Measurements from ENCODE around the gene DAB2. TPM values are rescaled to one million over a fixed set of nuclear protein-coding genes. Genes with fewer than 3 reads are reported as not detected.

The DAB2 gene
- total RNA-seq, 6 donors from 2014 or later: 100 to 177 (median 144) TPM

- Histone ChIP-seq H3K4me1 (peaks cover 0 to 12% (median 0%) of the 10 kb centered on the region in 4 donors), H3K4me3 (no peak overlapping the region), H3K27me3 (no peaks in the 10 kb centered on the region), H3K36me3 (no peaks in the 10 kb centered on the region), H3K9me3 (no peaks in the 10 kb centered on the region), H3K27ac (no peak overlapping the region)
- ATAC-seq (ENCODE audit: low FRiP score in 2 of 2) (no peak), DNase-seq (no peak)
- TF ChIP-seq EP300 (IDR thresholded peaks at IDR 0.05): no peak
- no peak for TF ChIP-seq POLR2AphosphoS5 (IDR thresholded peaks at IDR 0.05)
- TF ChIP-seq, protein P1, sequence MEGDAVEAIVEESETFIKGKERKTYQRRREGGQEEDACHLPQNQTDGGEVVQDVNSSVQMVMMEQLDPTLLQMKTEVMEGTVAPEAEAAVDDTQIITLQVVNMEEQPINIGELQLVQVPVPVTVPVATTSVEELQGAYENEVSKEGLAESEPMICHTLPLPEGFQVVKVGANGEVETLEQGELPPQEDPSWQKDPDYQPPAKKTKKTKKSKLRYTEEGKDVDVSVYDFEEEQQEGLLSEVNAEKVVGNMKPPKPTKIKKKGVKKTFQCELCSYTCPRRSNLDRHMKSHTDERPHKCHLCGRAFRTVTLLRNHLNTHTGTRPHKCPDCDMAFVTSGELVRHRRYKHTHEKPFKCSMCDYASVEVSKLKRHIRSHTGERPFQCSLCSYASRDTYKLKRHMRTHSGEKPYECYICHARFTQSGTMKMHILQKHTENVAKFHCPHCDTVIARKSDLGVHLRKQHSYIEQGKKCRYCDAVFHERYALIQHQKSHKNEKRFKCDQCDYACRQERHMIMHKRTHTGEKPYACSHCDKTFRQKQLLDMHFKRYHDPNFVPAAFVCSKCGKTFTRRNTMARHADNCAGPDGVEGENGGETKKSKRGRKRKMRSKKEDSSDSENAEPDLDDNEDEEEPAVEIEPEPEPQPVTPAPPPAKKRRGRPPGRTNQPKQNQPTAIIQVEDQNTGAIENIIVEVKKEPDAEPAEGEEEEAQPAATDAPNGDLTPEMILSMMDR (IDR thresholded peaks at IDR 0.05): no peak
- no peak for TF ChIP-seq POLR2A (IDR thresholded peaks at IDR 0.05)
- 62 to 63% methylated on average over 3 of the region's 3 CpGs for WGBS, 2 donors
These were observed 18.2 kb upstream of the DAB2 start for GRCh38 chr5:39442991-39443390.

DNA sequence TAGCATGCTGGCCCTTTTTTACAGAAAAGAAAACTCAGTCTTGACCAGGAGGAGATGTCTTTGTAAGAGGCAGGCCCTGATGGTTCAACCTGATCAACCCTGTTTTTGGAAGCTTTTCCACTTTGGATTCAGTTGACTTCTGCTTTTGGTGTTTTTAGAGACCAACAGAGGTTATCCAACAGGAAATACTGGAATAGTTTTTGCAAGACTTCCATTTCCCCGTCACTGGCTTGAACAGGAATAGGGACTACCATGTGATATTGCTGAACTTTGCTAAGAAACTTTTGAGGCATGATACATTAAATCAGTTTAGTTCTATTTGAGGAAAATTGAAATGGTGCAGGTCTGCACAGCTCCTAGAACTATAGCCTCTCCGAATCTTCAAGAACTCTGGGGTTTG is 17.1 kb upstream of the DAB2 start:
- TF ChIP-seq POLR2A (IDR thresholded peaks at IDR 0.05): no peak
- Histone ChIP-seq H3K4me1 (peaks cover 0 to 12% (median 0%) of the 10 kb centered on the region in 4 donors), H3K27me3 (no peaks in the 10 kb centered on the region), H3K36me3 (no peaks in the 10 kb centered on the region), H3K27ac (no peak overlapping the region), H3K4me3 (no peak overlapping the region), H3K9me3 (no peaks in the 10 kb centered on the region)
- no peak for ATAC-seq (ENCODE audit: low FRiP score in 2 of 2)
- 50% methylated on average over 2 of the region's 2 CpGs for WGBS, 2 donors
- DNase-seq: no peak

GRCh38 chr5:39440958-39441624 is 16.3 kb upstream of the DAB2 start:
- Histone ChIP-seq H3K4me3 (no peak overlapping the region), H3K27ac (no peak overlapping the region), H3K4me1 (peaks cover 0 to 12% (median 0%) of the 10 kb centered on the region in 4 donors), H3K9me3 (no peaks in the 10 kb centered on the region), H3K27me3 (no peaks in the 10 kb centered on the region), H3K36me3 (no peaks in the 10 kb centered on the region)
- WGBS, 2 donors: 74 to 86% methylated on average over 2 of the region's 2 CpGs
- ATAC-seq (ENCODE audit: low FRiP score in 2 of 2) (no peak), DNase-seq (no peak)
- no peak for TF ChIP-seq POLR2A (IDR thresholded peaks at IDR 0.05)
- TF ChIP-seq, protein P1 (IDR thresholded peaks at IDR 0.05): no peak
- no peak for TF ChIP-seq EP300 (IDR thresholded peaks at IDR 0.05)
- TF ChIP-seq POLR2AphosphoS5 (IDR thresholded peaks at IDR 0.05): no peak

- Histone ChIP-seq H3K36me3 (no peaks in the 10 kb centered on the region), H3K9me3 (no peaks in the 10 kb centered on the region), H3K27ac (no peak overlapping the region), H3K4me1 (peaks cover 0 to 12% (median 0%) of the 10 kb centered on the region in 4 donors), H3K27me3 (no peaks in the 10 kb centered on the region), H3K4me3 (no peak overlapping the region)
- DNase-seq: no peak
- no peak for ATAC-seq (ENCODE audit: low FRiP score in 2 of 2)
- WGBS, 2 donors: 60 to 70% methylated on average over 3 of the region's 3 CpGs
- TF ChIP-seq, protein P1 (IDR thresholded peaks at IDR 0.05): no peak
- no peak for TF ChIP-seq POLR2A (IDR thresholded peaks at IDR 0.05)
- TF ChIP-seq EP300 (IDR thresholded peaks at IDR 0.05): no peak
- TF ChIP-seq POLR2AphosphoS5 (IDR thresholded peaks at IDR 0.05): no peak
These were observed 15.6 kb upstream of the DAB2 start for GRCh38 chr5:39440192-39440957.

DNA sequence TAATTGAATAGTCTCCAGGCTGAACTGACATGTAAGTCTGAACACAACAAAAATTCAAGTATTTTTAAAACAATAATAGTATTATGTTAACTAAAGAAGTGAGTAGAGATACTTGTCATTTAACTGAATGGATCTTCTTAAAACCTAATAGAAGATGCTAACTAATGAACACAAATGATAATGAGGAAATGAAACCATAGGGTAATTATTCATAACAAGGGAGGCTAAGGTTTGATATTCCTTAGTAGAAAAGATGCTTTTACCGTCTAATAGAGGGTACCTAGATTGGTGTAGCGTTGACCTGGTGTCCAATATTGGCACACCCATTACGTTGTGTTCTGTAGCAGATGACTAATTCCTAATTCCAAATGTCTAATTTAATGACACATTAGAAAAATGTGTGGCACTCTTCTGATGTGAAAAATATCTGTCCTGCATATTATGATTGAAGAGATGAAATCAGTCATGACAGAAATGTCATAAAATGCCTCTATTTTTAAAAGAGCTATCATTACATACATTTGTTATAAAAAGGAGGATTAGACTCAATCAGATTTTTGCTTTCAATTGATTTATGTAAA is 14.9 kb upstream of the DAB2 start:
- TF ChIP-seq, protein P1 (IDR thresholded peaks at IDR 0.05): no peak
- no peak for TF ChIP-seq POLR2AphosphoS5 (IDR thresholded peaks at IDR 0.05)
- no peak for TF ChIP-seq POLR2A (IDR thresholded peaks at IDR 0.05)
- no peak for TF ChIP-seq EP300 (IDR thresholded peaks at IDR 0.05)

More for the DNA sequence above, 14.9 kb upstream of the DAB2 start:
- no peaks in the 10 kb centered on the region for H3K36me3 ChIP-seq
- ATAC-seq (ENCODE audit: low FRiP score in 2 of 2) (no peak), DNase-seq (no peak)
- H3K9me3 ChIP-seq: no peaks in the 10 kb centered on the region
- WGBS, 2 donors: 79 to 86% methylated on average over 3 of the region's 3 CpGs
- H3K27me3 ChIP-seq: no peaks in the 10 kb centered on the region
- H3K4me1 ChIP-seq: peaks cover 0 to 12% (median 0%) of the 10 kb centered on the region in 4 donors
- no peak overlapping the region for H3K4me3 ChIP-seq
- H3K27ac ChIP-seq: no peak overlapping the region

All from upper lobe of left lung (tissue), 6 donors.